CD14-positive monocyte (primary cell): ENCODE measurements around the gene PLCXD3. TPM values are rescaled to one million over a fixed set of nuclear protein-coding genes. Genes with fewer than 3 reads are reported as not detected.

Source experiments
- DNase-seq, 3 donors: peaks; one replicate each; pipeline ENCODE4 v3.0.0-alpha.2; 2011 to 2022
- H2AFZ ChIP-seq: 2 replicates; pipeline ENCODE4 v1.6.0; 2012; ENCODE audit warnings: mild to moderate bottlenecking, low read depth, low read length, inconsistent platforms; ENCODE audit not compliant: insufficient read depth, poor library complexity, severe bottlenecking
- H3K27ac ChIP-seq, 2 donors: 1 replicate in 1 of 2; 2 replicates in 1 of 2; pipeline ENCODE4 v1.5.1; 2012 to 2013; ENCODE audit warnings: low read length in 2 of 2, control low read depth in 1 of 2, inconsistent platforms in 1 of 2, low read depth in 1 of 2, mild to moderate bottlenecking in 1 of 2
- H3K27me3 ChIP-seq, 2 donors: one replicate each; pipeline versions ENCODE4 v1.6.0 to v1.6.1; 2011 to 2013; ENCODE audit warnings: low read length in 2 of 2; ENCODE audit not compliant: control insufficient read depth in 2 of 2, insufficient read depth in 2 of 2
- H3K36me3 ChIP-seq, 2 donors: replicated peaks in 1 of 2; 1 replicate in 1 of 2; 2 replicates in 1 of 2; pipeline versions ENCODE4 v1.5.1 to v1.6.1; 2012 to 2013; ENCODE audit warnings: low read length in 2 of 2, control low read depth in 1 of 2, inconsistent platforms in 1 of 2, mild to moderate bottlenecking in 1 of 2; ENCODE audit not compliant: insufficient read depth in 2 of 2, control insufficient read depth in 1 of 2
- H3K4me1 ChIP-seq, 2 donors: 1 replicate in 1 of 2; 2 replicates in 1 of 2; pipeline versions ENCODE4 v1.5.1 to v1.6.1; 2012 to 2013; ENCODE audit warnings: low read length in 2 of 2, control low read depth in 1 of 2, inconsistent platforms in 1 of 2, mild to moderate bottlenecking in 1 of 2, moderate library complexity in 1 of 2; ENCODE audit not compliant: insufficient read depth in 2 of 2, control insufficient read depth in 1 of 2
- H3K4me2 ChIP-seq: replicated peaks from 2 replicates; pipeline ENCODE3; 2012; ENCODE audit warnings: low read length, moderate library complexity, mild to moderate bottlenecking; ENCODE audit not compliant: poor library complexity, severe bottlenecking; ENCODE audit errors: extremely low read depth
- H3K4me3 ChIP-seq, 3 experiments: fragments of 200-600 bp in 1 of 3; sonication (generic) in 1 of 3; replicated peaks in 1 of 3; 1 replicate in 2 of 3; 2 replicates in 1 of 3; pipeline ENCODE4 v1.5.1; 2011 to 2013; ENCODE audit warnings: low read length in 3 of 3, mild to moderate bottlenecking in 3 of 3, control low read depth in 2 of 3, low read depth in 2 of 3, inconsistent platforms in 1 of 3, moderate library complexity in 1 of 3
- H3K79me2 ChIP-seq: 2 replicates; pipeline ENCODE4 v1.6.0; 2012; ENCODE audit warnings: mild to moderate bottlenecking, control low read depth, inconsistent platforms, low read length, moderate library complexity; ENCODE audit not compliant: insufficient read depth
- H3K9ac ChIP-seq: 2 replicates; pipeline ENCODE4 v1.6.0; 2017; ENCODE audit warnings: low read length, mild to moderate bottlenecking; ENCODE audit not compliant: insufficient read depth, poor library complexity, severe bottlenecking
- H3K9me3 ChIP-seq, 2 donors: replicated peaks in 1 of 2; 1 replicate in 1 of 2; 2 replicates in 1 of 2; pipeline versions ENCODE4 v1.5.1 to v1.6.1; 2012 to 2013; ENCODE audit warnings: low read length in 2 of 2, control low read depth in 1 of 2; ENCODE audit not compliant: control insufficient read depth in 1 of 2, insufficient read depth in 1 of 2
- H4K20me1 ChIP-seq: 2 replicates; pipeline ENCODE4 v1.6.0; 2012; ENCODE audit warnings: mild to moderate bottlenecking, low read length, control low read depth, moderate library complexity; ENCODE audit not compliant: insufficient read depth
- H3K27ac Mint-ChIP-seq, 7 donors: one replicate each; pipeline ENCODE4 v1.8.0; 2020; ENCODE audit warnings: mild to moderate bottlenecking in 7 of 7, mixed read lengths in 7 of 7, moderate library complexity in 6 of 7, inconsistent platforms in 2 of 7
- H3K27me3 Mint-ChIP-seq, 3 donors: one replicate each; pipeline ENCODE4 v1.8.0; 2021 to 2022; ENCODE audit warnings: low read depth in 3 of 3, mild to moderate bottlenecking in 3 of 3, mixed read lengths in 3 of 3, moderate library complexity in 3 of 3, inconsistent platforms in 1 of 3
- H3K36me3 Mint-ChIP-seq, 2 donors: one replicate each; pipeline ENCODE4 v1.8.0; 2020; ENCODE audit warnings: mixed read lengths in 2 of 2, inconsistent platforms in 1 of 2, mild to moderate bottlenecking in 1 of 2
- H3K4me1 Mint-ChIP-seq: one replicate; pipeline ENCODE4 v1.8.0; 2020; ENCODE audit warnings: mild to moderate bottlenecking, mixed read lengths
- H3K4me3 Mint-ChIP-seq, 2 donors: one replicate each; pipeline ENCODE4 v1.8.0; 2020; ENCODE audit warnings: mild to moderate bottlenecking in 2 of 2, mixed read lengths in 2 of 2, moderate library complexity in 1 of 2
- H3K9me3 Mint-ChIP-seq, 7 donors: one replicate each; pipeline ENCODE4 v1.8.0; 2020 to 2022; ENCODE audit warnings: mixed read lengths in 7 of 7, mild to moderate bottlenecking in 6 of 7, moderate library complexity in 6 of 7, inconsistent platforms in 2 of 7
- CTCF ChIP-seq: fragments of 200-600 bp; IDR thresholded peaks from one replicate; pipeline ENCODE4 v1.8.0; 2022; ENCODE audit warnings: antibody characterized with exemption, mild to moderate bottlenecking
- WGBS: methylation state at CpG from one replicate; pipeline ENCODE4 v1.1.5; 2013; ENCODE audit warnings: missing lambda C conversion rate; ENCODE audit not compliant: insufficient coverage; 5-methylcytosine and 5-hydroxymethylcytosine counted together
- intact Hi-C, 2 donors: fragments of 100-400 bp; cut with micrococcal nuclease; formaldehyde crosslinking; loops; one replicate each; pipeline versions ENCODE4 v1.15.0 to v1.15.1; 2023
- polyA plus RNA-seq, 3 donors: library from polyadenylated mRNA; depleted of rRNA in 1 of 3; unstranded in 2 of 3; stranded (reverse) in 1 of 3; fragments of 300-500 nt in 2 of 3; fragments of >200 nt in 1 of 3; fragmentation: Illumina TruSeq in 2 of 3; gene quantifications; 1 replicate in 2 of 3; 2 replicates in 1 of 3; pipeline ENCODE4 v1.2.3, GENCODE V29; 2012 to 2021

Gene PLCXD3
- polyA plus RNA-seq, 3 donors: not detected

DNA sequence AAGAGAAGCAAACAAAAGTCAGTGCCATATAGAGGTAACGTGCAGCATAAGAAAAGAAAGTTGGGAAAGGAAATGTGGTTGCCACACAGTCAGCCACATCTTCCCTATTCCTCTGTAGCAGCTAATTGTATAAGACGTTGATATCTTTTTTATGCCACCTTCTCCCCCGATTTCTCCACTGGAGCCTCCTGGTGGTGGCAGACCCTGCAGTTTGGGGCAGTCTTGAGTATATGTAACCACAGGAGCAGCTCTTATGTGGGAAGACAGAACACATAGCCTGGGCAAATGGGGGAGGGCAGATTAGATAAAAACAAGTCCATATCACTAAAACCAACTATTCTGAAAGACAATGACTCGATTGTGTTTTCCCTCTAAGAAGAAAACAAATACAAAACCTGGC, 99.7 kb downstream of the PLCXD3 start:
- Histone ChIP-seq H2AFZ (no peak overlapping the region), H3K79me2 (no peaks in the 10 kb centered on the region), H3K27ac (no peak overlapping the region), H3K9me3 (no peaks in the 10 kb centered on the region), H4K20me1 (no peaks in the 10 kb centered on the region), H3K4me1 (no peaks in the 10 kb centered on the region), H3K9ac (no peak overlapping the region), H3K36me3 (no peaks in the 10 kb centered on the region), H3K4me2 (no peak overlapping the region), H3K27me3 (no peaks in the 10 kb centered on the region), H3K4me3 (no peak overlapping the region)
- Mint-ChIP-seq H3K4me3 (no peak overlapping the region), H3K9me3 (peaks cover 0 to 7% (median 0%) of the 10 kb centered on the region in 7 donors), H3K36me3 (no peaks in the 10 kb centered on the region), H3K27me3 (peaks cover 0 to 2% (median 0%) of the 10 kb centered on the region in 3 donors), H3K4me1 (no peaks in the 10 kb centered on the region), H3K27ac (no peak overlapping the region)
- no peak for DNase-seq
- no CpG with 5 or more reads among the region's 4 CpGs for WGBS
- no peak for TF ChIP-seq CTCF
- intact Hi-C loops: no loop called here

- H3K4me1 Mint-ChIP-seq: no peaks in the 10 kb centered on the region
- 73% methylated on average over 7 of the region's 9 CpGs for WGBS
These were observed 100.1 kb downstream of the PLCXD3 start for GRCh38 chr5:41410307-41410706.

More at GRCh38 chr5:41410307-41410706, 100.1 kb downstream of the PLCXD3 start:
- Histone ChIP-seq H3K9ac (no peak overlapping the region), H3K4me3 (no peak overlapping the region), H3K36me3 (no peaks in the 10 kb centered on the region), H3K27ac (no peak overlapping the region), H3K27me3 (no peaks in the 10 kb centered on the region), H2AFZ (no peak overlapping the region), H4K20me1 (no peaks in the 10 kb centered on the region), H3K4me1 (no peaks in the 10 kb centered on the region), H3K4me2 (no peak overlapping the region), H3K79me2 (no peaks in the 10 kb centered on the region), H3K9me3 (no peaks in the 10 kb centered on the region)
- H3K27me3 Mint-ChIP-seq: peaks cover 0 to 2% (median 0%) of the 10 kb centered on the region in 3 donors
- peaks cover 0 to 7% (median 0%) of the 10 kb centered on the region in 7 donors for H3K9me3 Mint-ChIP-seq
- no peak overlapping the region for H3K4me3 Mint-ChIP-seq
- intact Hi-C loops: no loop called here
- DNase-seq: no peak
- no peak overlapping the region for H3K27ac Mint-ChIP-seq
- no peak for TF ChIP-seq CTCF
- no peaks in the 10 kb centered on the region for H3K36me3 Mint-ChIP-seq
